ENCODE results near the gene ALG9.

The ALG9 gene

GRCh38 chr11:111834432-111835163 is 36.8 kb downstream of the ALG9 start:
- no peak for DNase-seq

DNA sequence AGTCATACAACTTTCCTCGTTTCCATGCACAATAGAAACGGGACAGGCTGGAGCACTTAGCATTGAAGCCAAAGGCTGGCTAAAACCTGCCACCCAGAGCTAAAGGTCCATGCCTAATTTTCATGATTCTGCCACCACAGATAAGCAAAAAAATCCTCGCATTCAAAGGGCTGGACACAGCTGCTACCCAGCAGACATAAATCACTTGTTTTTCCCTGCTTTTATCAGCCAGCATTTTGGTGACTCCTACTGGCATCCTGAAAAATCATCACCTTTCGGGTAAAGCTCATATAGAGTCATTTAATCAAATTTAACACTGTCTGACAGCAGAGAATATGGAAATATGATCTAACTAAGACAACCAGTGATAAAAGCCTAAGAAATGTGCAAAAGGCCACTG is 37.9 kb downstream of the ALG9 start:
- DNase-seq = peak; percentile 1

DNA sequence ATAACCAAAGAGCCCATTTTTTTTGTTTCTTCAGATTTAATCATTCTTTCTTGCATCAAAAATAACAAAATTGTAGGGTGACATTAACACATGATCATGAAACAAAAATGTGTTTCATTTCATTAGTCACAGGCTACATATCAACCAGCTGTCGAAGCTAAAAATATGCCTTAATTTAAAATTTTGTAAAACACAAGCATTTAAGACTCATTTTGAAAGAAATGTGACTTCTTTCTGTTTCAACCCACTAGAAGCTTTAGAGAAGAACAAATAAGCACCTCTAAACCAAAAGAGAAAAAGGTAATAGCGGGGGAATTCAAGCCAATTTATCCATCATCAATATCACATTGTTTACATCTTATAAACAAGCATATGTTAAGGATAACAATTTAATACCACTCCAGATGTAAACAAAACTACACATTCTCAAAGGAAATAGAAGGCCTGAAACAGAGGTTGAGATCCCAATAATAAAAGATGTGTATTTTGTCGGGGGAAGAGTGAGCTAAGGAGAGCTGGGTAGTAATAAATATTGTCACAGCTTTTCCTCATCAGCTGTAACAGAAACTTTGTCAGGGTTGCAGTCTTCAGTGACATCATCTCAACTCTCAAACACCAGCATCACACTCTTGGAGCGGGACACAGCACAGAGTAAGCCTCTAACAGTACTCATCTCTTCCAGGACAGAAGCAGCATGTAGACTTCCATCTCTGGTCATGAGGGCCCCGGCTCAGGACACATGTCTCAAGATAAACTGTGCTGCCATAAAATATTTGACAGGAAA is 42.0 kb downstream of the ALG9 start:
- DNase-seq = no peak

DNA sequence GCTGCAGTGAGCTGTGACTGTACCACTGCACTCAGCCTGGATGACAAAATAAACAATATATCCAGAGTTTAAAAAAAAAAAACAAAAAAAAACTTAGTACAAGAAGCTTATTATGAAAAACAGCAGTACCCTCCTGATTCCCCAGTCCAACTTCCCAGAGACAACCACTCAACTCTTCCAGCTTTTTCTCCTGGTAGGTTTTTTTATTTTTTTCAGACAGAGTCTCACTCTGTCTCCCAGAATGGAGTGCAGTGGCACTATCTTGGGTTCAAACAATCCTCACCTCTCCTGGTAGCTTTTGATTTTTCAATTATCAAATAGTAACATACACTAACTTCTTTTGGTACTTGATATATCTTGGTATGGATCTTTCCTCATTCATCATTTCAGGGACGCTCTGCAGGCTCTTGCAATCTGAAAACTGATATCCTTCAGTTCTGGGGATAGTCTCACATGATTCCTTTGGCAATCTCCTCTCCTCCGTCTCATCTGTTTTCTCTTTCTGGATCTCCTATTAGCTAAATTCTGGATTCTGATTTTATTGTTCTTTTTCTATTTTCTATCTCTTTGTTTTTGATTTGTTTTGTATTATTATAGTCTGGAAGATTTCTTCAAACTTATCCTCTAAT is 44.9 kb downstream of the ALG9 start:
- no peak for DNase-seq

DNA sequence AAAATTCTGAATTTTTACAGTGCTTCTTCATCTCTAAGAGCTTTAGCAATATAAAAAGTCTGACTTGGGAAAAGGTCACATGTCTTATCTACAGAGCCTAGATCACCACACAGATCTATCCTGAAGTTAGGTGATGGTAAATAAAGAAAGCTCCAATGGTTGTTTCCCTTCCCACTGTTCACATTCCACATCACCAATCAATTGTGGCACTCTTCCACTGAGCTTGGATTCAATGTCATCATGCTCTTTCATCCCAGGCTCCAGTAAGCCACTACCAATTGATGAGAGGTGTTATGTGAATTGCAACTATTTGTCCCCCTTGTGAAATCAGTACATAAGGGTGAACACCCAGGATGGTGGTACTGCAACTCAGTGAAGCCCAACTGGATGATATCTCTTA is 47.8 kb downstream of the ALG9 start:
- no peak for DNase-seq

GRCh38 chr11:111823131-111823530 is 48.2 kb downstream of the ALG9 start:
- DNase-seq = no peak

GRCh38 chr11:111819829-111820237 is 51.5 kb downstream of the ALG9 start:
- no peak for DNase-seq

- peak; percentile 52 for DNase-seq
Observed at GRCh38 chr11:111819161-111819828, 52.1 kb downstream of the ALG9 start.

DNA sequence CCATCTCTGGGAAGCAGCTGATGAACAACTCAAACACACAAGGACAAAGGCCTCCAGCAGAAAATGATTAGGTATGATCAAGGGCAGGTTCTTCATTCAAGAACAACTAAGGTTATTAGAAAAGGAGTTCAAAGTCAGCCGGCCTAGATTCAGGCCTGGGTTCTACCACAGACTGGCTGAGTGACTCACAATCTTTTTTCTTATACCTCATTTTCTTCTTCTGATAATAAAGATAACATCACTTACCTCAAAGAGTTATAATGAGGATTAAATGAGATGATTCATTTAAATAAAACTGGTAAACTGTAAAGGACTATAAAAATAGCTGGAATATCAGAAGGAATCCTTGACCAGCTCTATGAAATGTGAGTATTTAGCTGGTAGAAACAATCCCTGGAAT is 55.9 kb downstream of the ALG9 start:
- no peak for DNase-seq

DNA sequence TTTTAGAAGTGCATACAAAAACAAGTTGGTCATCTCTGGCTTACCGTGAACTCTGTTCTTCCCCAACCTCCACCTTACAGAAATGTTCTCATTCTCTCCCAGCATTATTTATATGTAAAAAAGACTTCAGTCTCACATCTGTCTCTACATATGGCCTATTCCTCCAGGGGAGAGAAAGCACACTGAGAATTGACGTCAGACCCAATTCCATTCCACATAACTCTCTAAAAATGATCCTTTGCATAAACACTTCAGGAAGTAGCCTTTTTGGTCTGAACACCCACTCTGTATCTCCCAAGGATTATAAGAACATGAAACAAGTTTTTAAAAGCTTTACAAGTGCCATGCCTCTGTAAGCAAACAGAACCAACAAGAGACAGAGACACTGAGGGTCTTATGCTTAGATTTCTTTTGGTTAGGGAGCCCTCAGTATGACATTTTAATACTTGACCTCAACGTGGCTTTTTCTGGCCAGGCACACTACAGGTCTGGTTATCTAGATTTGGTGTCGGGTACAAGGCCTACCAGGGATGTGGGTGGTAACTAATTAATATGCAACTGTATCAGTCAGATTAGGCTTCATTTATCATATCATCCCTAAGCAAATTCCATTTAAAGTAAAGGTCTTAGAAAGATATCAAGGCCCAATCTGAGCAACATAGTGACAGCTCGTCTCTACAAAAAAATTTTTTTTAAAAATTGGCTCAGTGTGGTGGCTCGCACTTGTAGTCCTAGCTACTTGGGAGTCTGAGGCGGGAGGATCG is 56.6 kb downstream of the ALG9 start:
- no peak for DNase-seq

GRCh38 chr11:111814106-111814505 is 57.3 kb downstream of the ALG9 start:
- no peak for DNase-seq

DNA sequence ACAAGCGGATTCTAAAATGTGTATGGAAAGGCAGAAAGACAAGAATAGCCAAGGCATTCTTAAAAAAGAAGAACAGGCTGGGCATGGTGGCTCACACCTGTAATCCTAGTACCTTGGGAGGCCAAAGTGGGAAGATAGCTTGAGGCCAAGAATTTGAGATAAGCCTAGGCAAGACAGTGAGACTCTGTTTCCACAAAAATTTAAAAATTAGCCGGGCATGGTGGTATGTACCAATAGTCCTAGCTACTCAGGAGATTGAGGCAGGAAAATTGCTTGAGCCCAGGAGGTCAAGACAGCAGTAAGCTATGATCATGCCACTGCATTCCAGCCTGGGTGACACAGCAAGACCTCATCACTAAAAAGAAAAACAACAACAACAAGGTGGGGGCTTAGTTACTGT is 59.2 kb downstream of the ALG9 start:
- no peak for DNase-seq

DNA sequence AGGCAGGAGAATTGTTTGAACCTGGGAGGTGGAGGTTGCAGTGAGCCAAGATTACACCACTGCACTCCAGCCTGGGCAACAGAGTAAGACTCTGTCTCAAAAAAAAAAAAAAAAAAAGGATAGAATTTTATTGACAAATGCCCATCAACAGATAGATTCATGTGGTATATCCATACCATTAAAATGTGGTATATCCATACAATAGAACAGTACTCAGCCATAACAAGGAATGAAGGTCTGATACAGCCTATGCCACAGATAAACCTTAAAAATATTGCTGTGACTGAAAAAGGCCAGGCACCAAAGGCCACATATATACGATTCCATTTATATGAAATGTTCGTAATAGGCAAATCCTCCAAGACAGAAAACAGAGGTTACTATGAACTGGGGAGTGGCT is 59.9 kb downstream of the ALG9 start:
- no peak for DNase-seq

DNA sequence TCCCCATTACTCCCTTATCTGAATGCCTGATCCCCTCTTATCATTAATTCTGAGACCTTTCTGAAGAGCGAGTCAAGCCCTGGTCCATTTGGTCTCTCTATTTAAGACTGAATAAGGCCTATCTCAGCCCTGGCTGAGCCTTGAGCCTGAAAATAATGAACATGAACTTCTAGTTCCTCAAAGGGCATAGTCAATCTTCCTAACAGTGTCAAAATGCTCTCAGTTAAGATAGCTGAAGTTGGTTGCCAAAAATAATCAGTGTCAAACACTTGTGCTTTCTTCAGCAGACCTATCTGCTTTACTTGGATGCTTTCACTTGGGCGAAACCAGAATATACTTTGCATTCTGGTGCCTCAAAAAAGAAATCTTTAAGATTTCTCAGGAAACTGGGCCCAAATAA is 62.5 kb downstream of the ALG9 start:
- DNase-seq = no peak

GRCh38 chr11:111808063-111808588 is 63.3 kb downstream of the ALG9 start:
- DNase-seq = no peak

- no peak for DNase-seq
Observed at GRCh38 chr11:111807076-111807475, 64.3 kb downstream of the ALG9 start.

- no peak for DNase-seq
Observed at GRCh38 chr11:111801135-111801534, 70.2 kb downstream of the ALG9 start.

DNA sequence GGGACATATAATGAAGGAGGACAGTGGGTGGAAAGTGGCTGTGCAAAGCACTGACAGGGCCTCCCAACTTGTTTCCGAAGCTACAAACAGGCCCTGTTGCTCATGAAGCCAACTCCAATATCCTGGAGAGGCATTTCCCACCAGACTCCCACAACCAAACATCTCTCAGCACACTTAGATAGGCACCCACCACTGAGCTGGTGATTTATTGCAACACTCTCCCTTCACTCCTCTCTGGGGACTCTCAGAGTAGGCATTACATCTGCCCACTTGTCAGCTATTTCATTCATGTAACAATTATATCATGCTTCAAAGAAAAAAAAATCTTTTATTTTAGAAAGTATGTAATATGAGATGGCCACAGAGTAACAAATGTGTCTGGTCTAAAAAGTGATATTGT is 73.1 kb downstream of the ALG9 start:
- DNase-seq = no peak

DNA sequence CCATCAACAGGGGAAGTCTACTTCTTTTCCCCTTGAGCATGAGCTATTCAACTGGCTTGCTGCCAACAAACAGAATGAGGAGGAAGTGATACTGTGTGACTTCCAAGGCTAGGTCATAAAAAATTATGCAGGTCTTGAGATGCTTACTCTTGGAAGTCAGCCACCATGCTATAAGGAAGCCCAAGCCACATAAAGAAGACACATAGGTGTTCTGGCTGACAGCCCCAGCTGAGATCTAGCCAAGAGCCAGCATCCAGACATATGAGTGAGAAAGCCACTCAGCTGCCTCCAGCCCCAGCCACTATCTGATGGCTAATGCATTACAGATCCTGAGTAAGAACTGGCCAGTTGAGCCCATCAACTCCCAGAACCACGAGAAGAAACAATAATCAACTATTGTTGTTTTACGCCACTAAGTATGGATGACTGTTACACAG is 74.2 kb downstream of the ALG9 start:
- DNase-seq = peak; percentile 18

GRCh38 chr11:111796696-111797095 is 74.7 kb downstream of the ALG9 start:
- DNase-seq = no peak

GRCh38 chr11:111795334-111795985 is 75.9 kb downstream of the ALG9 start:
- no peak for DNase-seq

- DNase-seq = peak; percentile 95
Observed at GRCh38 chr11:111793863-111794262, 77.5 kb downstream of the ALG9 start.
